HG02623 (cell line): ENCODE data around the gene DOK3.

Source experiments
- ATAC-seq: cut with Tn5 transposase; IDR thresholded peaks from one replicate; pipeline ENCODE4 v1.9.1; 2021; ENCODE audit warnings: moderate library complexity; ENCODE audit not compliant: unreplicated experiment

DOK3 gene, protein sequence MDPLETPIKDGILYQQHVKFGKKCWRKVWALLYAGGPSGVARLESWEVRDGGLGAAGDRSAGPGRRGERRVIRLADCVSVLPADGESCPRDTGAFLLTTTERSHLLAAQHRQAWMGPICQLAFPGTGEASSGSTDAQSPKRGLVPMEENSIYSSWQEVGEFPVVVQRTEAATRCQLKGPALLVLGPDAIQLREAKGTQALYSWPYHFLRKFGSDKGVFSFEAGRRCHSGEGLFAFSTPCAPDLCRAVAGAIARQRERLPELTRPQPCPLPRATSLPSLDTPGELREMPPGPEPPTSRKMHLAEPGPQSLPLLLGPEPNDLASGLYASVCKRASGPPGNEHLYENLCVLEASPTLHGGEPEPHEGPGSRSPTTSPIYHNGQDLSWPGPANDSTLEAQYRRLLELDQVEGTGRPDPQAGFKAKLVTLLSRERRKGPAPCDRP

DNA sequence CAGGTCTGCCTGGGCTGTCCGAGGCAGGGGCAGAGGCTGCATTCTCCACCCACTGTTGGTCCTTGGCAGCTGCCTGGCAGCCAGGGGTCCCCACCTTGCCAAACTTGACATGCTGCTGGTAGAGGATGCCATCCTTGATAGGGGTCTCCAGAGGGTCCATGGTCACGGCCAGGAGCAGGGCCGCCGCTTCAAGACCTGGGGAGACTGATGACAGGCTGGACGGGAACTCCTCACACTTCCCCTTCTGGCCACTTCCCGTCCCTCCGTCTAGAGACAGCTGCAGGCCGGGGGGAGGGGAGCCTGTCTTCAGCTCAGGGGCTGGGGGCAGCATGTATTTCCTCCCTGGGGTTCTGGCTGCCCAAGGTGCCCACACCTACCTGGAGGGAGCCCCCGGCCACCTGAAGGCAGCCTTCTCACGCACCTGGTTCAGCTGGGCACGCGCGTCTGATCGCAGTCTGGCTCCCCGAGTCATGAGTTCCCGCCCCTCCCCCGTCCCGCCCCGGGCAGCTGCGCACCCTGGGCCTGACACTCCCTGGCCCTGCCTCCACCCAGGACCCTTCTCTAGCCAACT, at the start of gene DOK3:
Gene DOK3 (minus strand): TSS at position 446 of the 571 bp plus-strand sequence. CDS start 286 bp downstream, at position 160.
- no peak for ATAC-seq

GRCh38 chr5:177557796-177558195, 48.2 kb upstream of the DOK3 start:
- ATAC-seq = no peak

DNA sequence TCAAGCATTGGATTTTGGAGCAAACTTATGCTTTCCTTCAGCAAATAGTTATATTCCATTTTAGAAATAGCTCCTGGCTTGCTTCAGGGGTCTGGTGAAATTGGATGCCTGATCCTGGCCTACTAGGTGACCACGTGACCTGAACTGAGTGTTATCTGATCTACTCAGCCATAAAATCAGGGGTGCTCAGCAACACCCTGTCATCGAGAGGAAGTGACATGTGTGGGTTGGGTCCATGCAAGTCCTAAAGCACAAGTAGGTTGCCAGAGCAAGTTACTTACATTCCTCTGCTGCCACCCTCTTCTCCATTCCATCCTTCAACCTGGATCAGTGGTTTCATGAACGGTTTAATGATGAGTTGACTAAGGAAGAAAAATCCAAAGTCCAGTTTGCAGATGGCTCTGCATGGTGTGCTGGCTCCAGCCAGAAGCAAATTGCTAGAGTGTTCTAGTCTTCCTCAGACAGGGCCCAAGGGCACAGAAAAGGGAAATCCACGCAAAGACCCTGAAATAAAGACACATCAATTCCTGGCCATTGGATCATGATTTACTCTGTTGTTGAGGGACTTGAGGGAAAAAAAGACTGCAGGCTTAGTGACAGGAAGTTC, 47.5 kb upstream of the DOK3 start:
- ATAC-seq = no peak

DNA sequence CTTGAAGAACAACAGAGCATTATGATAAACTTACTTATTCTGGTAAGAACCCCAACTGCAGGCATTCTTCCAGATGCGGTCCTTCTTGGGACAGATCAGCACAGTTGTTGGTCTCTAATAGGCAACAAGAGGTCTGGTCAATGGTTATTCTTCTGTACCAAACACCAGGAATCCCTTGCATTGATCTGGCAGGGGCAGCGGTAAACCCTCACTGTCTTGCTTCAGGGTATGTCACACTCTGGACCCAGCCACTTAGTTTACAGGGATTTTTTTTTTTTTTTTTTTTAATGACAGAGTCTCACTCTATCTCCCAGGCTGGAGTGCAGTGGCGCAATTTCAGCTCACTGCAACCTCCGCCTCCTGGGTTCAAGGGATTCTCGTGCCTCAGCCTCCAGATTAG, 46.0 kb upstream of the DOK3 start:
- ATAC-seq = no peak

DNA sequence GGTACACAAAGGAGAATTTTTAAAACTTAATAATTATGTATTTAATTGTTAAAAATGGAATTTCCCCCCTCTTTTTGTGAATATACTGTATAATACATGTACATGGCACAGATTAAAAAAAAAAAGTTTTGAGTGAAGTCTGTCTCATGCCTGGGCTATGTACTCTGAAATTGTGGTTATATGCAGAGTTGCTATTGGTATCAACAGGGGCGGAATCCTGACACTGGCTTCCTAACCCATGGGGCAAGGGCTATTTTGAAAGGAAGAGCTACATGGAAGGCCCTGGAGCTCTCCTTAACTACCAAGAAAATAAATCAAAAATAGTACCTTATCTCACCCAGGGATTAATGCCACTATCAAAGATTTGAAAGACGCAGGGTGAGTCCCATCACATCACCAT, 45.6 kb upstream of the DOK3 start:
- no peak for ATAC-seq

- peak; percentile 82 for ATAC-seq
Measured at GRCh38 chr5:177554474-177555111, 45.0 kb upstream of the DOK3 start, which contains the start of gene FAM193B. TSS of gene FAM193B (minus strand) at chr5:177554563. CDS start at chr5:177554458, 105 bp downstream.

DNA sequence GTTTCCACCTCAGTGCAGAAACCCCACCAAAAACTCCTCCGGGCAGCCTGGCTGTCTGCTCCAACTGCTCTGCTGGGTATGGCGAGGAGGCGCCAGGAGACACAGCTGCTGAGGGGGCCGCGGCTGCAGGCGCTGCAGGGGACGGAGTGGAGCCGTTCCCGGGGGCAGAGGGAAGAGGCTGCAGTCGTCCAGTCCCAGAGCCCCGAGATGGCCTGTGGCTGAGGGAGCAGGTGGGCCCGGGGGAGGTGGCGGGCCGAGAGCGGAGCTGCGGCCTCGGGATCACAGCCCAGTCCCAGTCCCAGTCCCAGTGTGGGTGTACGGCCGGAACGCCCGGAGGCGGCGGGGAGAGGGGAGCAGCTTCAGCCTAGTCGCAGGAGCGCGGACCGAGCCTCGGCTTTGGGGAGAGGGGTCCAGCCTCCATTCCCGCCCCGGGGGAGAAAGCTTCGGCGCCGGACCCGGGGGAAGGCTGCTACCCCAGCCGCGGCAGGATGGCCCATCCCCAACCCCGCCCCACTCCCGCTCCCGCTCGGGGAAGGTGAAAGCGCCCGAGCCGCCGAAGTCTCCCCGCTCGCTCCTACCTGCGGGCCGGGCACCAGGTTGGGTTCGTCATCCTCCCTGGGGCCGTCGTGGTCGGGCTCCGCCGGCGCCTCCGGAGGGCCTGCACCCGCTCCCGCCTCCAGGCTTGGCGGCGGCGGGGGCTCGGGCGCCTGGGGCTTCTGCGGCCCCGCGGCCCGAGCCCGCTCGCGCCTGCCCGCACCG, 44.2 kb upstream of the DOK3 start:
- peak; percentile 42 for ATAC-seq

GRCh38 chr5:177552839-177553455, 43.3 kb upstream of the DOK3 start:
- ATAC-seq = no peak

DNA sequence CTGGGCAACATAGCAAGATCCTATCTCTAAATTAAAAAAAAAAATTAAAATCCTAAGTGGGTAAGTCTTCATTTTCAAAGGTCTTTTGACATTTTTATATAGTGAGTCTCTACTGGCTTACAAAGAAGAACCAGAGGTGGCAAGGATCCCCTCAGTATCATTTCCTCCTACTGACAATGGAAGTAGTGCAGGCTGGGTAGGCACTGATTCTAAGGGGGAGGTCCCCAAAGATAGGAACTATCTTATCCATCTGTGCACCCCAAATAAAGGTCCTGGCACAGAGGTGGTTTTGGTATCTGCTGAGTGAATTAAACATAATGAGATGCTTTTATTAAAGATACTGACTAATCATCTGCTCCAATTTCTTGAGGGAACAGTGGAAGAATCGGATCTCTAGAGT, 40.5 kb upstream of the DOK3 start:
- no peak for ATAC-seq

- ATAC-seq = no peak
Measured at GRCh38 chr5:177548495-177548894, 38.9 kb upstream of the DOK3 start.

- ATAC-seq = no peak
Measured at GRCh38 chr5:177547736-177548135, 38.1 kb upstream of the DOK3 start.

DNA sequence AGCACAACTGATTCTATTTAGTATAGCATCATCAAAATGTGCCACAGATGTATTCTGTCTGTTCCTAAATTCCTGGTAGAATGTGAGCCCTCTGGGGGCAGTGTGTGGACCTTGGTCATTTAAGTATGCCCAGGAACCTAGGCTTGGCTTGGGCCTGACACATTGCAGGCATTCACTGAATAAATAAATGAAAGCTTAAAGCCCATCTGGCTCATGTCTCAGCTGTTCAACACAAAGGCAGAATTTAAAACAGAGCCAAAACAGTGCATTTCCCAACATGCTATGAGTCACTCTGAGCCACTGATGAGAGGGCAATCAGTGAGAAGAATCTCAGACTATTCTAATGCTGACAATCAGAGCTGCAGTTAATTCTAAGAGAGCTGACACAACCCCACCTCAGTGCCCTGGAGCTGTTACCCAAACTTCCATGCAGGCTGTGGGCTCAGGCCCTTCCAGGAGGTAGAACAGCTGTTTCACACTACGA, 36.7 kb upstream of the DOK3 start:
- no peak for ATAC-seq

GRCh38 chr5:177545487-177546257, 36.0 kb upstream of the DOK3 start:
- no peak for ATAC-seq

GRCh38 chr5:177542816-177543465, 33.3 kb upstream of the DOK3 start:
- no peak for ATAC-seq

- ATAC-seq = no peak
Measured at GRCh38 chr5:177540438-177540837, 30.8 kb upstream of the DOK3 start.

DNA sequence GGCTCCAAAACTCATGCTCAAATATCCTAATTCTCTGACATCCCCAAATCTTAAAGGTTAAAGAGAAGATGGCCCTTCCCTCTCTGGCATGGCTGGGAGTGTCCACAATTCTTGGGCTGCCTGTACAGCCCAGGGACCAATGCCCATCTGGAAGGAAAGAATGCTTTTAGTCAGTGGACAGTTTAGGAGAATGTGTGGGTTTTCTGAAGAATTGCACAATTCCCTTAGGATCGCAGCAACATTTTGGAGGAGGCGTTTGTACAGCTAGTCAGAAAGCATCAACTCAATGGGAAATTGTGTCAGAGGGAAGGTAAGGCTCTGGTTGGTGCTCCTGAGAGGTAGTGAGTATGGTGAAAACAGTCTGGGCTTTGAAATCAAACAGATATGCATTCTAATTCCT, 29.8 kb upstream of the DOK3 start:
- ATAC-seq = no peak

DNA sequence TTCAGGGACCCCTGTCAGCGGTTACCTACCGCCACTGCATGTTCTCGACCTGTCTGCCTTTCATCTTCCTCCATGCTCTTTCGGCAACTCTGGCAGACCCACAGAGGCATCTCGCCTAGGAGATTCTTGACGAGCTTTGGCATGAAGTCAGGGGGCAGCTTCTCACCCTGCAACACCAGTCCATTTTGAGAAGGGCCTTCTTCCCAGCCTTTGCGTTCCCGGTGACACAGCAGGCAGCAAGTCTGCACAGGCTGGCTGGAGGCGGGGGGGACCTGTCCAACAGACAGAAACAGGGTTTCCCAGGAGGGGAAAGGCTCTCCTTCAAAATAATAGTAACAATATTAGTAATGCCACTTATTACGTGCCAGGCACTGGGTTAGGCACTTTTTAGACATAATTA, 29.2 kb upstream of the DOK3 start:
- no peak for ATAC-seq

- ATAC-seq = no peak
Measured at GRCh38 chr5:177537389-177538361, 28.0 kb upstream of the DOK3 start.
